ENCODE measurements around the gene SH3RF2. TPM values are rescaled to one million over a fixed set of nuclear protein-coding genes. Genes with fewer than 3 reads are reported as not detected.

Gene SH3RF2
- total RNA-seq, 1 donor from 2014 or later, result 12.0 TPM

DNA sequence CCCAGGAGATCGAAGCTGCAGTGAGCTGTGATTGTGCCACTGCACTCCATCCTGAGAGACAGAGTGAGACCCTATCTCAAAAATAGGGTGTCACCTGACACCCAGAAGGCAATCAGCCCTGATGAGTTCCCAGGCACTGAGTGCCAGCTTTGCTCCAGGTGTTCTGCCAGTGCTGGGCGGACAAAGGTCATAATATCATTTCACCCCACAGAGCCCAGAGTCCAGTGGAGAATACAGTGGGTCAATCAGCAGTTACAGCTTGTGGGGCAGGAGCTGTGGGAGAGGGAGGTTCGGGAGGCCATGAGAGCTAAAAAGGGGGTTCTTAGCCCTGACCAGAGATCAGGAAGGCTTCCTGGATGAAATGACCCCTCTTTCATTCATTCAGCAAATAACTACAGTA lies 24.4 kb upstream of the SH3RF2 start:
- DNase-seq (ENCODE audit: low read depth), result no peak
- H3K4me3 ChIP-seq (ENCODE audit: low read depth, low read length), result no peak overlapping the region
- TF ChIP-seq, protein P1, sequence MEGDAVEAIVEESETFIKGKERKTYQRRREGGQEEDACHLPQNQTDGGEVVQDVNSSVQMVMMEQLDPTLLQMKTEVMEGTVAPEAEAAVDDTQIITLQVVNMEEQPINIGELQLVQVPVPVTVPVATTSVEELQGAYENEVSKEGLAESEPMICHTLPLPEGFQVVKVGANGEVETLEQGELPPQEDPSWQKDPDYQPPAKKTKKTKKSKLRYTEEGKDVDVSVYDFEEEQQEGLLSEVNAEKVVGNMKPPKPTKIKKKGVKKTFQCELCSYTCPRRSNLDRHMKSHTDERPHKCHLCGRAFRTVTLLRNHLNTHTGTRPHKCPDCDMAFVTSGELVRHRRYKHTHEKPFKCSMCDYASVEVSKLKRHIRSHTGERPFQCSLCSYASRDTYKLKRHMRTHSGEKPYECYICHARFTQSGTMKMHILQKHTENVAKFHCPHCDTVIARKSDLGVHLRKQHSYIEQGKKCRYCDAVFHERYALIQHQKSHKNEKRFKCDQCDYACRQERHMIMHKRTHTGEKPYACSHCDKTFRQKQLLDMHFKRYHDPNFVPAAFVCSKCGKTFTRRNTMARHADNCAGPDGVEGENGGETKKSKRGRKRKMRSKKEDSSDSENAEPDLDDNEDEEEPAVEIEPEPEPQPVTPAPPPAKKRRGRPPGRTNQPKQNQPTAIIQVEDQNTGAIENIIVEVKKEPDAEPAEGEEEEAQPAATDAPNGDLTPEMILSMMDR (conservative IDR thresholded peaks at IDR 0.05; ENCODE audit: low read depth, low read length), result no peak

DNA sequence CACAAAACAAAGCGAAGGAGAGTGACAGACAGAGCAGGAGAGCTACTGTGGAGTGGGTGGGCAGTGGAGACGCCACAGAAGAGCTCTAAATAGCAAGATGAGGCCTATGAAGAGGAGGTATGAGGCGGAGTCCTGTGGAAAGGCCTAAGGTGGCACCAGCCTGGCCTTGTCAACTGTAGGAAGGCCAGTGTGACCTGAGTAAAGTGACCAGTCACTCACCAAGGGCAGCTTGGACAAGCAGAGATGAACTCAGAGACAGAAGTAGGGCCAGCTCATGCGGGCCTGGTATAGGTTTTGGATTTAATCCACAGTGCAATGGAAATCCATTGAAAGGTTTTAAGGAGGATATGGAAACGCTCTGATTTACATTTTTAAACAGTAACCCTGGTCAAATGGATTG lies 23.8 kb upstream of the SH3RF2 start:
- TF ChIP-seq, protein P1 (conservative IDR thresholded peaks at IDR 0.05; ENCODE audit: low read depth, low read length), result no peak
- no peak for DNase-seq (ENCODE audit: low read depth)

DNA sequence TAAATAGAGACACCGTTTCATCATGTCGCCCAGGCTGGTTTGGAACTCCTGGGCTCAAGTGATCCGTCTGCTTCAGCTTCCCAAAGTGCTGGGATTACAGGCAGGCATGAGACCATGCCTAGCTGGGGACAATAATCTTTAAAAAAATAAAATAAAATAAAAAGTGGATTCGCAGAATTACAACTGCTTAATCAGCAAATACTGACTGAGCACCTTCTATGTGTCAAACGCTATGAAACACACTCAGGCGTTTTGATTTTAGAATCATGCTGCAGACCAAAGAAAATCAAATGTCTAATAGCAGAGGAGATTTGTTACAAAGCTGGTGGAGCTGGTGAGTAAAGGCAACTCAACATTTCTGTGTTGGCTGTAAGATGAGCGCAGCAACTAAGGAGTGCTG lies 22.7 kb upstream of the SH3RF2 start:
- no peak overlapping the region for H3K4me3 ChIP-seq (ENCODE audit: low read depth, low read length)
- TF ChIP-seq, protein P1 (conservative IDR thresholded peaks at IDR 0.05; ENCODE audit: low read depth, low read length), result no peak
- no peak for DNase-seq (ENCODE audit: low read depth)

More for the DNA sequence above, 23.8 kb upstream of the SH3RF2 start:
- no peak overlapping the region for H3K4me3 ChIP-seq (ENCODE audit: low read depth, low read length)

DNA sequence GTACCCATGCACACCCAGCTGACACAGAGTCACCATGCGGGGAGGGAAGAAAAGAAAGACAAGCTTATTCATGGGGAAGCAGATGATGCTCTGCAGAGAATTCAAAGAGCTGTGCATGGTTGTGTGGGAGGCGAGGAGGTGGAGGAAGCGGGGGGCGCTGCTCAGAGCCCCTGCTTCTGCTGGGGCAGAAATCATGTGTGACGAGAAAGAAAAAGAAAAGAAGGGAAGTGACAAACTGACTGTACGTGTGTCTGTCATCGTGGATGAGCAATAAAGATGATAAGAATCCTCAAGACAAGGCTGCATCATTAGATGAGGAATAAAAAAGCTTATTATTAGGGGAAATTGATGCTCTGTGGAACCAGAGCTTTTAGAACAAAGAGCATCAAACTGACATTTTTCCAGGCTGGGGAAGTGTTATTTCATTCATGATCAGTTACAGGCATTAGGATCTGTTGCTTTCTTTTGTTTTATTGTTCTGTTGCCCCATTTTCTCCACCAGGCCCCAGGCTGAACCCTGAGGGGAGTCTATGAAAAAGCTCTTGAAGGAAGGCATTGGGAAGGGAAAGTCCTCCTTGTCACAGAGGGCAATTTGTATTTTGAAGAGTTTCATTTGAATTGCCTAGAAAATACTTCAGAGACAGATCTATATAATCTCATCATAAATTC lies 20.3 kb upstream of the SH3RF2 start:
- no peak for DNase-seq (ENCODE audit: low read depth)
- H3K4me3 ChIP-seq (ENCODE audit: low read depth, low read length), result no peak overlapping the region
- TF ChIP-seq, protein P1 (conservative IDR thresholded peaks at IDR 0.05; ENCODE audit: low read depth, low read length), result no peak

DNA sequence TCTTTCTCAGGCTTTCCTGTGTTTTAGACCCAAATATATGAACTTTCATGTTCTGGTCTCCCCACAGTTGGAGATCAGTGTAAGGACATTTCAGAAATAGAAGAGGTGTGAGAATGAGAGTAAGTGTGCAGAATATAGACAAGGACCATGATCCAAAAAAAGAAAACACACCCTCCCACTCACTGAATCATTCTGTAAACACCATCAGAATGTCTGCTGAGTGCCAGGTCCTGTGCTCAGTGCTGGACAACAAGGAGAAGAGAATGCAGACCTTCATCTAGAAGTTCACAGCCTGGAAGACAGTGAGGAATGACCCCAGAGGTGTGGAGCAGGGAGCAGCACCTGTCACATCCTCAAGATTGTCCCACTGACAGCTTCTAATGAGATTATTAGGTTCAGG lies 19.1 kb upstream of the SH3RF2 start:
- H3K4me3 ChIP-seq (ENCODE audit: low read depth, low read length), result no peak overlapping the region
- no peak for DNase-seq (ENCODE audit: low read depth)
- TF ChIP-seq, protein P1 (conservative IDR thresholded peaks at IDR 0.05; ENCODE audit: low read depth, low read length), result no peak

DNA sequence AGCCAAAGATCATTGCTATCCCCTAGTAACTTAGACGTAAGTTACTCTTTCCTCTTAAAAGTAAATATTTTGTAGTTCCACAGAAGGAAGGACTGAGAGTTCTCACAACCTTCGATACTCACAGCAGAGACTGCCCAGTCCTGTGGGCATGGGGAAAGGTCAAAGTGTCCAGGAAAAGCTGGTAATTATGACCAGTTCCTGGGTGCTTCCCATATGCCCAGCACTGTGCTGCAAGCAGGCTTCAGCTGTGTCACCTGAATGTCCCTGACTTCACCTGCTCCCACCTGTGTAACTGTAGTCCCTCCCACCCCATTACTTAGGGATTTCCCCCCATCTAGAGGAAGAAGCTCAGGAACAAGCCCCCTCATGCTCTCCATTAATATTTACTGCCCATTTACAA lies 18.0 kb upstream of the SH3RF2 start:
- no peak for DNase-seq (ENCODE audit: low read depth)
- TF ChIP-seq, protein P1 (conservative IDR thresholded peaks at IDR 0.05; ENCODE audit: low read depth, low read length), result no peak
- no peak overlapping the region for H3K4me3 ChIP-seq (ENCODE audit: low read depth, low read length)

- TF ChIP-seq, protein P1 (conservative IDR thresholded peaks at IDR 0.05; ENCODE audit: low read depth, low read length), result no peak
- H3K4me3 ChIP-seq (ENCODE audit: low read depth, low read length), result no peak overlapping the region
- DNase-seq (ENCODE audit: low read depth), result no peak
Observed at GRCh38 chr5:145919413-145919812, 17.0 kb upstream of the SH3RF2 start.

All from epithelial cell of proximal tubule (primary cell).